HepG2 (cell line): ENCODE results near the gene CHMP1A. TPM values are rescaled to one million over a fixed set of nuclear protein-coding genes. Genes with fewer than 3 reads are reported as not detected.

Experiments
- ARID2 ChIP-seq: sonication (generic); formaldehyde crosslinking; IDR thresholded peaks from 2 replicates; pipeline ENCODE4 v1.8.1; 2022; ENCODE audit warnings: mild to moderate bottlenecking, missing genetic modification reagents, borderline replicate concordance
- ATF1 ChIP-seq: IDR thresholded peaks from 2 replicates; pipeline ENCODE4 v1.6.1; 2016; ENCODE audit warnings: mild to moderate bottlenecking, control low read depth
- CTCF ChIP-seq: sonication (generic); formaldehyde crosslinking; IDR thresholded peaks from 2 replicates; pipeline ENCODE4 v1.5.0; 2020; ENCODE audit warnings: mild to moderate bottlenecking, missing genetic modification reagents, moderate library complexity
- E2F2 ChIP-seq: sonication (generic); formaldehyde crosslinking; IDR thresholded peaks from 2 replicates; pipeline ENCODE4 v1.4.0; 2020; ENCODE audit warnings: missing genetic modification reagents, borderline replicate concordance
- KAT8 ChIP-seq: IDR thresholded peaks from 2 replicates; pipeline ENCODE4 v1.6.1; 2016; ENCODE audit warnings: missing genetic modification reagents, missing compliant biosample characterization
- KDM5A ChIP-seq: fragments of 200-600 bp; sonication (generic); IDR thresholded peaks from 2 replicates; pipeline ENCODE4 v1.7.0; 2018; ENCODE audit warnings: antibody characterized with exemption, mild to moderate bottlenecking, low read length, borderline replicate concordance
- LCORL ChIP-seq, 2 experiments: fragments of 450-650 bp in 1 of 2; sonication (generic) in 1 of 2; formaldehyde crosslinking in 1 of 2; IDR thresholded peaks; 2 replicates each; pipeline versions ENCODE4 v1.5.0 to v1.6.1; 2017 to 2020; ENCODE audit warnings: antibody characterized with exemption in 1 of 2, missing genetic modification reagents in 1 of 2
- MED1 ChIP-seq: sonication (generic); formaldehyde crosslinking; IDR thresholded peaks from 2 replicates; pipeline ENCODE4 v1.4.0; 2020; ENCODE audit warnings: missing genetic modification reagents
- NFKB2 ChIP-seq: sonication (generic); formaldehyde crosslinking; IDR thresholded peaks from 2 replicates; pipeline ENCODE4 v1.4.0; 2020; ENCODE audit warnings: missing genetic modification reagents, borderline replicate concordance
- PAF1 ChIP-seq: IDR thresholded peaks from 2 replicates; pipeline ENCODE4 v1.6.1; 2016; ENCODE audit warnings: missing genetic modification reagents, missing compliant biosample characterization
- PCBP1 ChIP-seq: fragments of 200-400 bp; formaldehyde crosslinking; IDR thresholded peaks from 2 replicates; pipeline ENCODE4 v1.6.1; 2017; ENCODE audit warnings: mild to moderate bottlenecking, low read depth, low read length, borderline replicate concordance
- RAD21 ChIP-seq: fragments of 450-650 bp; formaldehyde crosslinking; IDR thresholded peaks from 2 replicates; pipeline ENCODE4 v1.5.0; 2020; ENCODE audit warnings: mild to moderate bottlenecking
- RFXAP ChIP-seq: sonication (generic); formaldehyde crosslinking; IDR thresholded peaks from 2 replicates; pipeline ENCODE4 v1.4.0; 2020; ENCODE audit warnings: missing genetic modification reagents, borderline replicate concordance
- SIN3B ChIP-seq: fragments of 150-350 bp; IDR thresholded peaks from 2 replicates; pipeline ENCODE4 v1.6.1; 2014; ENCODE audit warnings: low read length
- TAF1 ChIP-seq: sonication (generic); formaldehyde crosslinking; IDR thresholded peaks from 2 replicates; pipeline ENCODE4 v1.4.0; 2020; ENCODE audit warnings: missing genetic modification reagents
- ZNF101 ChIP-seq: sonication (generic); formaldehyde crosslinking; IDR thresholded peaks from 2 replicates; pipeline ENCODE4 v1.4.0; 2020; ENCODE audit warnings: mild to moderate bottlenecking, low read depth, missing genetic modification reagents, borderline replicate concordance
- polyA plus RNA-seq, 8 experiments: library from polyadenylated mRNA; depleted of rRNA in 3 of 8; stranded (reverse) in 7 of 8; unstranded in 1 of 8; fragments of >200 nt; fragmentation: Illumina TruSeq in 4 of 8; extraction: Trizol in 4 of 8; gene quantifications; 2 replicates each; pipeline versions ENCODE4 v1.2.1 to v1.2.3, GENCODE V29; 2011 to 2016; ENCODE audit warnings: low read depth in 4 of 8, missing spikeins in 1 of 8, mixed read lengths in 1 of 8; ENCODE audit not compliant: insufficient read depth in 1 of 8
- total RNA-seq, 5 experiments: library from RNA; depleted of rRNA; stranded (reverse); fragments of >200 nt; fragmentation: Illumina TruSeq; extraction: Trizol; gene quantifications; 2 replicates each; pipeline ENCODE4 v1.2.3, GENCODE V29; 2016; ENCODE audit warnings: low read depth in 1 of 5
- TF ChIP-seq, protein P1 (sequence below): sonication (generic); formaldehyde crosslinking; IDR thresholded peaks from 2 replicates; pipeline ENCODE4 v1.4.0; 2020; ENCODE audit warnings: mild to moderate bottlenecking, low read depth, missing genetic modification reagents
- TF ChIP-seq, protein P2 (sequence below): sonication (generic); formaldehyde crosslinking; IDR thresholded peaks from 2 replicates; pipeline ENCODE4 v1.5.0; 2020; ENCODE audit warnings: mild to moderate bottlenecking, missing genetic modification reagents, borderline replicate concordance
- TF ChIP-seq, protein P3 (sequence below): sonication (generic); formaldehyde crosslinking; IDR thresholded peaks from 2 replicates; pipeline ENCODE4 v1.5.0; 2020; ENCODE audit warnings: missing genetic modification reagents

The CHMP1A gene
- total and polyA plus RNA-seq, 2 of the 13 experiments (the other 11 are each of a cell fraction or from before 2014, with no cell fraction given), result 69.4 to 73.3 TPM

GRCh38 chr16:89695086-89695874 is 37.8 kb upstream of the CHMP1A start (continued):
- TF ChIP-seq RFXAP (CRISPR knock-in tag) (no peak), LCORL (IDR thresholded peaks at IDR 0.05) (no peak), LCORL (CRISPR knock-in tag; IDR thresholded peaks at IDR 0.05) (peak; percentile 68; the same call in 1 of the 2 replicates), MED1 (CRISPR knock-in tag) (no peak; the same call in 1 of the 2 replicates), E2F2 (CRISPR knock-in tag) (peak; percentile 65; the same call in 1 of the 2 replicates), CTCF (peak; percentile 6; the same call in 1 of the 2 replicates), SIN3B (no peak), ZNF101 (CRISPR knock-in tag) (no peak), KDM5A (no peak), RAD21 (no peak; the same call in 1 of the 2 replicates), TAF1 (CRISPR knock-in tag) (no peak), PAF1 (CRISPR knock-in tag) (no peak; the same call in 1 of the 2 replicates), ARID2 (CRISPR knock-in tag) (0 out of 2 replicates have a peak, but pooled peaks have one; percentile 69), PCBP1 (peak; percentile 42; the same call in 1 of the 2 replicates), ATF1 (CRISPR knock-in tag) (no peak), NFKB2 (CRISPR knock-in tag) (peak; percentile 59; the same call in 1 of the 2 replicates), KAT8 (CRISPR knock-in tag) (peak; percentile 22)
- TF ChIP-seq, protein P1, sequence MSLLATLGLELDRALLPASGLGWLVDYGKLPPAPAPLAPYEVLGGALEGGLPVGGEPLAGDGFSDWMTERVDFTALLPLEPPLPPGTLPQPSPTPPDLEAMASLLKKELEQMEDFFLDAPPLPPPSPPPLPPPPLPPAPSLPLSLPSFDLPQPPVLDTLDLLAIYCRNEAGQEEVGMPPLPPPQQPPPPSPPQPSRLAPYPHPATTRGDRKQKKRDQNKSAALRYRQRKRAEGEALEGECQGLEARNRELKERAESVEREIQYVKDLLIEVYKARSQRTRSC (CRISPR knock-in tag), result no peak
- TF ChIP-seq, protein P2, sequence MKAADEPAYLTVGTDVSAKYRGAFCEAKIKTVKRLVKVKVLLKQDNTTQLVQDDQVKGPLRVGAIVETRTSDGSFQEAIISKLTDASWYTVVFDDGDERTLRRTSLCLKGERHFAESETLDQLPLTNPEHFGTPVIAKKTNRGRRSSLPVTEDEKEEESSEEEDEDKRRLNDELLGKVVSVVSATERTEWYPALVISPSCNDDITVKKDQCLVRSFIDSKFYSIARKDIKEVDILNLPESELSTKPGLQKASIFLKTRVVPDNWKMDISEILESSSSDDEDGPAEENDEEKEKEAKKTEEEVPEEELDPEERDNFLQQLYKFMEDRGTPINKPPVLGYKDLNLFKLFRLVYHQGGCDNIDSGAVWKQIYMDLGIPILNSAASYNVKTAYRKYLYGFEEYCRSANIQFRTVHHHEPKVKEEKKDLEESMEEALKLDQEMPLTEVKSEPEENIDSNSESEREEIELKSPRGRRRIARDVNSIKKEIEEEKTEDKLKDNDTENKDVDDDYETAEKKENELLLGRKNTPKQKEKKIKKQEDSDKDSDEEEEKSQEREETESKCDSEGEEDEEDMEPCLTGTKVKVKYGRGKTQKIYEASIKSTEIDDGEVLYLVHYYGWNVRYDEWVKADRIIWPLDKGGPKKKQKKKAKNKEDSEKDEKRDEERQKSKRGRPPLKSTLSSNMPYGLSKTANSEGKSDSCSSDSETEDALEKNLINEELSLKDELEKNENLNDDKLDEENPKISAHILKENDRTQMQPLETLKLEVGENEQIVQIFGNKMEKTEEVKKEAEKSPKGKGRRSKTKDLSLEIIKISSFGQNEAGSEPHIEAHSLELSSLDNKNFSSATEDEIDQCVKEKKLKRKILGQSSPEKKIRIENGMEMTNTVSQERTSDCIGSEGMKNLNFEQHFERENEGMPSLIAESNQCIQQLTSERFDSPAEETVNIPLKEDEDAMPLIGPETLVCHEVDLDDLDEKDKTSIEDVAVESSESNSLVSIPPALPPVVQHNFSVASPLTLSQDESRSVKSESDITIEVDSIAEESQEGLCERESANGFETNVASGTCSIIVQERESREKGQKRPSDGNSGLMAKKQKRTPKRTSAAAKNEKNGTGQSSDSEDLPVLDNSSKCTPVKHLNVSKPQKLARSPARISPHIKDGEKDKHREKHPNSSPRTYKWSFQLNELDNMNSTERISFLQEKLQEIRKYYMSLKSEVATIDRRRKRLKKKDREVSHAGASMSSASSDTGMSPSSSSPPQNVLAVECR (CRISPR knock-in tag), result peak; percentile 69
- TF ChIP-seq, protein P3, sequence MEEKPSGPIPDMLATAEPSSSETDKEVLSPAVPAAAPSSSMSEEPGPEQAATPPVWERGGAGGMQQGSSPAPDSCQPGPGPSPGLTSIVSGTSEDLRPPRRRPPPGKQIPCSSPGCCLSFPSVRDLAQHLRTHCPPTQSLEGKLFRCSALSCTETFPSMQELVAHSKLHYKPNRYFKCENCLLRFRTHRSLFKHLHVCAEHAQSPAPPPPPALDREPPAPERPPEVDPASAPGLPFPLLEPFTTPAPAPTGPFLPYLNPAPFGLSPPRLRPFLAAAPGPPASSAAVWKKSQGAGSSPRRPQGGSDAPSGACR, result 0 out of 2 replicates have a peak, but pooled peaks have one; percentile 13
